DMS53 treated with DMSO at 0.1 percent for 48 hours (cell line): ENCODE results near the gene DUS4L.

Experiments
- DNase-seq: peaks from one replicate; lab custom pipeline; 2025; ENCODE audit not compliant: unreplicated experiment; lab: John Stamatoyannopoulos, UW

The DUS4L gene

DNA sequence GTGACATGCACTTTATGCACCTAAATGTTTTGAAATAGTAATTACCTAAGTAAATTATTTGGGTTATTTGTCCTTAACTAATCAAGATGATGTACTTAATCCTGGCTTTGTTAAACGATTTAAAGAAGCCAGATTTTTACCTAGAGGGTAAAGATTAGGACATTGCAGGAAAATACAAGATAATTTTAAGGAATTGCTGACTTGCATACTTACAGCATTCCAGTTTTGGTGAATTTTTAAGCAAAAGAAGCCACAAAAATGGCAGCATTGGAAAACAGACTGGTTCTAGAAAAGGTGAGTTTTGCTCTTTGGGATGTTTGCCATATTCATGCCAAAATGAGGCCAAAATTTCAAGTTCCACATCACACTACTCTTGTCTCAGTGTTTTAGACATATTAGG lies 49.7 kb downstream of the DUS4L start:
- no peak for DNase-seq

DNA sequence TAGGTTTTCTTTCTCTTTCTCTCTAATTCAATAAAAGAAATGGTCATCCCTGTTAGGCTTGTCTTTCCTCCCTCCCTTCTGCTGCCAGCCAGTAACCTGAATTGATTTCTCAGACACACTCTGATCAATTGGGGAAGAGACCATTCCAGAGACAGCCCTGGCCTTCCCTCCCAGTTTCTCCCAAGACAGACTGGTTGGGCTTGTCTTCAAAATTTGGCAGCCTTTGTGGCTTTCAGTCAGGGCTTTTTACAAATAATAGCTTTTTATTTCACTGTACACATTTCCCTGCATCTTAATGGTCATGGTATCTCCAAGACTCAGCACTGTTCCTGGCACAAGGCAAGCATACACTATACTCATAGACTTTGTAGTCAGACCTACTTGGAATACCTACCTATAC lies 50.2 kb downstream of the DUS4L start:
- DNase-seq = no peak

GRCh38 chr7:107614425-107614824 lies 50.7 kb downstream of the DUS4L start:
- no peak for DNase-seq

DNA sequence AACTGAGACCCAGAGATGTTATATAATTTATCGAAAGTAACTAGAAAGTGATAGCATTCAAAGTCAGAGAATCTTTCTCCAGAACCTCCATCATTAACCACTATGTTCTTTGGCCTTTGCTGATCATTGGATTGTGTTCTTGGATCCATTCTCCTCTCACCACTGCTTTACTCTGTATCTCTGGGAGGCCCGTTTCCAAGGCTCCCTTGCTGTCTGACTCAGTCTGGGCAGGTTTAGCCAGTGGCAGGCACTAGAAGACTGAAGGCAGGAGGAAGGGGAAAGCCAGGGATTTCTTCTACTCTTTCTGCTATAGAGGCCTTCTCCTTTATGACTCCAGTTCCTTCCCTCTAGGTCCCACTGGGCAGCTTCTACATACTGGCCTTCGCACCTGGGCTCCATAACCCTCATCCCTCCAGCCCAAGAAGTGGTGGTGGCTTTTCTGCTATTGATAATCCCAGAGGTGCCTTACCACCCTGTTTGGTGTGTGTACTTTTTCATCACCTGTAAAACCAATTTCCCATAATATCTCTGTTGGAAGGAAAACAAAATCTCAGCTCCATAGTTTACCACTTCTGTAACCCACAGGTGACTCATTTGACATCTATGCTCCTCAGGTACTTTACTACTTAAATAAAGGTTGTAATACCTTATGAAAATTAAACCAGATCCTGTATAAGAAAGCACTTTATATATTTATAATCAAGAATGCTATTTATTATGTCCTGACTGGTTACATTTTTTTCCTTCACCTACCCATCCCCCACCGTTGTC lies 52.3 kb downstream of the DUS4L start:
- no peak for DNase-seq

GRCh38 chr7:107622429-107622828 lies 58.7 kb downstream of the DUS4L start:
- DNase-seq = no peak

- no peak for DNase-seq
These were observed 59.1 kb downstream of the DUS4L start for GRCh38 chr7:107622894-107623293.

DNA sequence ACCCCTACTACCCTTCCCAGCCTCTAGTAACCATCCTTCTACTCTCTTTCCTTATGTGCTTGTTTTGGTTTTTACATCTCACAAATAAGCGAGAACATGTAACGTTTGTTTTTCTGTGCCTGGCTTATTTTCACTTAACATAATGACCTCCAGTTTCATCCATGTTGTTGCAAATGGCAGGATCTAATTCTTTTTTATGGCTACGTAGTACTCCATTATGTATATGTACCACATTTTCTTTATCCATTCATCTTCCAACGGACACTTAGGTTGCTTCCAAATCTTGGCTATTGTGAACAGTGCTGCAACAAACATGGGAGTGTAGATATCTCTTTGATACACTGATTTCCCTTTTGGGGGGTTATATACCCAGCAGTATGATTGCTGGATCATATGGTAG lies 63.2 kb downstream of the DUS4L start:
- DNase-seq = no peak
